HS-27A (cell line): Measurements from ENCODE around the gene PTGR2.
"Not testable (repeated sequence)": the region's sequence is repeated elsewhere in the genome, so short reads cannot be mapped to it uniquely, and the experiment has no call there.

Source experiments
- DNase-seq: peaks from one replicate; pipeline ENCODE4 v3.0.0-alpha.2; 2012; ENCODE audit warnings: low read depth, missing footprints

Gene PTGR2

DNA sequence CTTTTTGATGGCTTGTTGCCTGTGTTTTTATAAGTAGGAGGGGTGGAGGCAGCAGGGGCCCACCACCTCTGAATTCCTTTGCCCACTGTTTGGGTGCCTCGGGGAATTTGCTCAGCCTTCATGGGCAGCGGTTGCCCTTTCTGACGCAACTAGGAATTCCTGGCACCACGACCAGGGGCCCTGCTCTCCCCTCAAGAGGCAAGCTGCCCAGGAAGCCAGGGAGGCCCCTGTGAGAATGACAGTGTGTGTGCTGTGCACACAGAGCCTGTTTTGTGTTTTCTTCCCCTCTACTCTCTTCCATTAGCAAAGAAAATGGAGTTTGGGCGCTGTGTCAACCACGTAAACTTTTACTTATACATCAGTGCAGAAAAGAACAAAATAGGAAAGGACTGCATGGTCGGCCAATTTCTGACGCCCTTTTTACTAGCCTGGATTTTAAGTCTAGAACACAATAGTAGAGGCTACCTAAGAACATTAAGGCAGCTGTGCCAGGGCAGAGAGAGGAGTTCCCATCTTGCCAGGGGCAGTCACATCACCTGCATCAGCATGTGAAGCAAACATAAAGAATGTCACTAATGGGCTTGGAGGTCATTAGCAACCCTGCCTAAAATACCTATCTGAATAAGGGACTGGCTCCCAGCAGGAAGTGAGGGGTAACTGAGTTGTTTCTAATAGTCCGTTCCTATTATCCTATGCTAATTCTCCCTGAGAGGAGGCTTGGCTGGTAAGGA is 17.9 kb upstream of the PTGR2 start:
- no peak for DNase-seq

DNA sequence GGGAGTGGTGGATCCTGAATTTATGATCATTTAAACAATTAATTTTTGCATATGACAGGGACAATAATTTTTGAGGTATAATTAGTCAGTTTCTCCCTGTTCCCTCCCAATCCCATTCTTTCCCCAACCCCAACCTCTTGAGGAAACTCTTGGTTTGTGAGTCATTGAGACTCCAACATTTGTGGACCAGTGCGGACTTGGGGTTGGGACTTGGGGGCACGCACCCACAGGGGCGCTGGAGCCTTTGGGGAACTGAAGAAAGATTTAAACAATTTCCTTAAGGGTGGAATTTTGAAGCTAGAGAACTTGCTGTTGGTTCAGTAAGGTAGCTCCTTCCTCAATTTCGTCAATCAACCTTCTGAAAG is 17.4 kb upstream of the PTGR2 start:
- no peak for DNase-seq

DNA sequence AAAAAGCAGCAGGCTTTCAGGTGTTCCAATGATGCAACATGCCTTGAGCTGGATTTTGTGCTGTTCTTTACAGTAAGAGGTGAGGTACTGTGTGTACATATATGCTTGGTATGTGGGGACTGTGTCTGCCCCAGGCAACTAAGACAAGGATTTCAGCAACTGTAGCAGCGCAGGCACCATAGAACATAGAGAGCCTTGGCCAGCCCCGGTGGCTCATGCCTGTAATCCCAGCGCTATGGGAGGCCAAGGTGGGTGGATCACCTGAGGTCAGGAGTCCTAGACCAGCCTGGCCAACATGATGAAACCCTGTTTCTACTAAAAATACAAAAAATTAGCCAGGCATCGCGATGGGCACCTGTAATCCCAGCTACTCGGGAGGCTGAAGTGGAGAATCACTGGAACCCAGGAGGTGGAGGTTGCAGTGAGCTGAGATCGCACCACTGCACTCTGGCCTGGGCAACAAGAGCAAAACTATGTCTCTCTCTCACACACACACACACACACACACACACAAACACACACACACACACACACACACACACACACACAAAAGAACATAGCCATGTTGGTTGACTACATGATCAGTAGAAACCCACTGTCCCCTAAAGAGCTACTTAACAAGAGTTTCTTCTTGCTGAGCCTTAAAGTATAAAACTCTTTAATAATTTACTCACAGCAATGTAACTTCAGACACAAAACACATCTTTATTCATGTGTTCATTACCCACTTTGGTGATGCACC is 13.2 kb upstream of the PTGR2 start:
- DNase-seq: not testable (repeated sequence)

DNA sequence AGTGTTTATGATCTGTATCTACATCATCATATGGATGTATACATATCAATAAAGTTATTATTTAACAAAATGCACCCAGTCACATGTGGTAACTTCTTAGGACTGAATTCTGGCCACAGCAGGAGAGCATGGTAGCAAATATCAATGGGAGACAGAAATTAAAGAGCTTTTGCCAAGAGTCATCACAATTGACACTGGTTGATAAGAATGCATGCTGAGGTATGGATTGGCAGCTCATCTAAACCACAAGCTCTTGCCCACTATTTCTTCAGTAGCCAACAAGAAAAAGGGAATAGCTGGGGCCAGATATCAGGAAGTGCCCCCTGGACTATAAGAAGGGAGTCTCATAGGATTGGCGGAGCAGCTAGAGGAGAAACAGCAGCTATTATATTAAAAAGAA is 9.4 kb upstream of the PTGR2 start:
- no peak for DNase-seq

DNA sequence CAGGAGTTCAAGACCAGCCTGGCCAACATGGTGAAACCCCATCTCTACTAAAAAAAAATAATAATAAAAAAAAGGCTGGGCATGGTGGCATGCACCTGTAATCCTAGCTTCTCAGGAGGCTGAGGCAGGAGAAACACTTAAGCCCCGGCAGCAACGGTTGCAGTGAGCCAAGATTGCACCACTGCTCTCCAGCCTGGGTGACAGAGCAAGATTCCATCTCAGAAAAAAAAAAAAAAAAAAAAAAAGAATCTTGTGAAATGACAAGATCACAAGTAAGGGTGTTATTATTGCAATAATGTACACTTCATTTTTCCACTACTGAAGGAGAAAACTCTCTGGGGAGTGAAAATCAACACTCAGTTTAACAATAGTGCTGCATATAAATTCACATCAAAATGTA is 8.8 kb upstream of the PTGR2 start:
- DNase-seq: no peak

DNA sequence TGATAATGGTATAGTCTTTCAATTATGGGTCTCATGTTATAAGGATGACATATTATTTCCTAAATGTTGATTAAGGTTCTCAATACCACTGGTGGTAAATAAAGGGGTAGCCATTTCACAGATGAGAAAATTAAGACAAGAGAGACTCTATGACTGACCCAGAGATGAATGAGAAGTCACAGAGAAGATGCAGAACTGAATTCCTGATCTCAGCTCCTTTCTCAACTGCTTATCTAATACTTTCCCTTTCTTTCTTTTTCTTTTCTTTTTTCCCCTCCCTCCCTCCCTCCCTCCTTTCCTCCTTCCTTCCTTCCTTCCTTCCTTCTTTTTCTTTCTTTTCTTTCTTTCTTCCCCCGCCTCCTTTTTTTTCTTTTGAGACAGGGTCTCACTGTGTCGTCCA is 8.3 kb upstream of the PTGR2 start:
- DNase-seq: no peak

DNA sequence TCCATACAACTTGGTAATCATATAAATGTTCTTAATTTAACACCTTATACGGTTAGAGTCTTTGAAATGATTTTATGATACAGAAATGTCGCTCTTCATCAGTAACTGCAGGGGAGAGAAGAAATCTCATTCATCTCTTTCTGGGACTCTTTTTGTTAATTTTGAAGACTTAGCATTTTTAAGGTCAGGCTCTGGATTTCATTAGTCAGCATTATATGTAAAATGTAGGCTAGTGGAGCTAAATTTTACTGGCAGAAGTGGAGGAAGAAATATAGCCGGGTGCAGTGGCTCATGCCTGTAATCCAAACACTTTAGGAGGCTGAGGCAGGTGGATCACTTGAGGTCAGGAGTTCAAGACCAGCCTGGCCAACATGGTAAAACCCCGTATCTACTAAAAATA is 4.7 kb upstream of the PTGR2 start:
- DNase-seq: no peak

DNA sequence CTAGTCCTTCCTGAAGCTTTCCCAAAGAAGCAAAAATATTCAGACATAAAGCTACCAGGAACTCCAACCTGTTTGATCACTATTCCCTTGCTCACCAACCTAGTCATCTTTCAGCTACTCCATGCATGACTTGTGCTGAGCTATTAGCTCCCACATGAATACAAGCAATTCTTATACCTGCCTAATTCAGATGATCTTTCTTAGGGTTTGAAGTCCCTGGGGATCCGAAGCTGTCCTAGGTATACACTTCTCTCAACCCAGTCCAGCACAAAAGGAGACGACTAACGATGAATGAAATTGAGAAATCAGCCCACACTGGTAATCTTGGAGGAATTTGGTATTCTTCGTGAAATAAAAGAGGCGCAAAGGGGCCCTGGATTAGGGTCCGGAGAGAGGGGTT is 631 bp upstream of the PTGR2 start:
- no peak for DNase-seq

DNA sequence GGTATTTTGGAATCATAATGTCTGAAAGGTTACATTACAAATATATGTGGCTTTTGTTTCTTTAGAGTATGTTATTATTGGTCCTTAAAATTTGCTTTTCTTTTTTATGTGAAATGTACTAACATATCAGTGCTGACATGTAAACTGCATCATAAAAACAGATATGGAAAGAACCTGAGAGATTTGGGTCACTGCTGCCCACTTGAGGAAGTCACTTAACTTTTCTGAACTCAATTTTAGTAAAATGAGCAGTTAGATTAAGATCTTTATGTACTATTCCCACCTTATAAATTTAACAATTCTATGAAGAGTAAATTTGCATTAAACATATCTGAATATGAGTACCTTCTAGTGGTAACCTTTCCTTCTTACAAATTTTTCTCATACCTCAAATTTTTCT is 7.5 kb downstream of the PTGR2 start:
- no peak for DNase-seq

DNA sequence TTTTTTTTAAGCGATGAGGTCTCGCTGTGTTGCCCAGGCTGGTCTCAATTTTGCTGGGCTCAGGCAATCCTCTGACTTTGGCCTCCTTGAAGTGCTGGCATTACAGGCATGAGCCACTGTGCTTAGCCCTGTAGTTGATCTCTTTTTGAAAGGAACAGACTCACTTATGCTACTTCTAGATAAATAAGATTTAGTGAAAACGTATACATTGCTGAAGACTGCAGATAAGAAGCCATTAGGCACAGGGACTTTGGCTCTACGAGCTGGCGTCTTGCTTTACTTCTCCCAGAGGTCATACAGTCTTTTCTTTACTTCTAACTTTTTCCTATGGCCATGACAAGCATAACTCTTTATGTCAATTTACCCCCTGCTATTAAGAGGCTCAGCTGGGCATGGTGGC is 9.4 kb downstream of the PTGR2 start:
- DNase-seq: no peak

DNA sequence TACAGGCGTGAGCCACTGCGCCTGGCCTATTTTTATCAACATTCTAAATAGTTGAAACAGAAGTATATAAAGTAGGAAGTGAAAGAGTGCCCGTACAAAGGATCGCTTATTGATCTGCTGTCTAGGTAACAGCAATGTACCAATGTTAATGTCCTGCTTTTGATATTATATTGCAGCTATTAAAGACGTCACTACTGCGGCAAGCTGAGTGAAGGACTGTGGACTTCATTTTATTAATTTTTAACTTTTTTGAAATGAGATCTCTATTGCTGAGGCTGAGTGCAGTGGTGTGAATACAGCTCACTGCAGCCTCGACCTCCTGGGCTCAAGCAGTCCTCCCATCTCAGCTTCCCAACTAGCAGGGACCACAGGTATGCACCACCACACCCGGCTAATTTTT is 10.8 kb downstream of the PTGR2 start:
- DNase-seq: no peak

DNA sequence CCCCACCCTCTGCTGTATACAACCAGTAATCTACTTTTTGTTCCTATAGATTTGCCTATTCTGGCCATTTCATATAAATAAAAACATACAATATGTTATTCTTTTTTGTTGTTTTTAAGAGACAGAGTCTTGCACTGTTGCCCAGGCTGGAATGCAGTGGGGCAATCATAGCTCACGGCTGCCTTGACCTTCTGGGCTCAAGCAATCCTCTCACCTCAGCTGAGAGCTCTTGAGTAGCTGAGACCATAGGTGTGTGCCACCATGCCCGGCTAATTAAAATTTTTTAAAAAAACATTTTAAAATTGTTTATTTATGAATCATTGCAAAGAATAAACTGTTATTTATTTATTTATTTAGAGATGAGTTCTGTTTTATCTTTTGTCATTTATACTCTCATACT is 11.6 kb downstream of the PTGR2 start:
- DNase-seq: no peak

DNA sequence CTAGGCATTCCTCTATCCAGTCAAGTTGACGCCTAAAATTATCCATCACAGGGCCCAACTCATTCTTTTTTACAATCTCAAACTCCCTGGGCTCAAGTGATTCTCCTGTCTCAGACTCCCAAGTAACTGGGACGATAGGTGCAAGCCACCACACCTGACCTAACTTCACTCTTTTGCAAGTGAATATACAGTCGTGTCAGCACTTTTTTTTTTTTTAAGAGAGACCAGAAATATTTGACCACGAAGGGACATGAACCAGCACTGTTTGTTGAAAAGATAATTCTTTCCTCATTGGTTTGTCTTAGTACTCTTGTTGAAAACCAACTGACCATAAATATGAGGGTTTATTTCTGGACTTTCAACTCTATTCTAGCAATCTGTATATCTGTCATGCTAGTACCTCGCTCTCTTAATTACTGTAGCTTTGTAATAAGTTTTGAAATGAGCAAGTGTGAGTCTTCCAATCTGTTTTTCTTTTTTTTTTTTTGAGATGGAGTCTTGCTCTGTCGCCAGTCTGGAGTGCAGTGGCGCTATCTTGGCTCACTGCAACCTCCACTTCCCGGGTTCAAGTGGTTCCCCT is 14.0 kb downstream of the PTGR2 start:
- no peak for DNase-seq

DNA sequence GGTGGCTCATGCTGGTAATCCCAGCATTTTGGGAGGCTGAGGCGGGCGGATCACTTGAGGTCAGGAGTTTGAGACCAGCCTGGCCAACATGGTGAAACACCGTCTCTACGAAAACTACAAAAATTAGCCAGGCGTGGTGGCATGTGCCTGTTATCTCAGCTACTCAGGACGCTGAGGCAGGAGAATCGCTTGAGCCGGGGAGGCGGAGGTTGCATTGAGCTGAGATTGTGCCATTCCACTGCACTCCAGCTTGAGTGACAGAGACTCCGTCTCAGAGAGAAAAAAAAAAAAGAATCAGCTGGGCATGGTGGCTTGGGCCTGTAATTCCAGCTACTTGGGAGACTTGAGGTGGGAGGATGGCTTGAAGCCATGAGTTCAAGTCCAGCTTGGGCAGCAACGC is 18.1 kb downstream of the PTGR2 start:
- DNase-seq: not testable (repeated sequence)

DNA sequence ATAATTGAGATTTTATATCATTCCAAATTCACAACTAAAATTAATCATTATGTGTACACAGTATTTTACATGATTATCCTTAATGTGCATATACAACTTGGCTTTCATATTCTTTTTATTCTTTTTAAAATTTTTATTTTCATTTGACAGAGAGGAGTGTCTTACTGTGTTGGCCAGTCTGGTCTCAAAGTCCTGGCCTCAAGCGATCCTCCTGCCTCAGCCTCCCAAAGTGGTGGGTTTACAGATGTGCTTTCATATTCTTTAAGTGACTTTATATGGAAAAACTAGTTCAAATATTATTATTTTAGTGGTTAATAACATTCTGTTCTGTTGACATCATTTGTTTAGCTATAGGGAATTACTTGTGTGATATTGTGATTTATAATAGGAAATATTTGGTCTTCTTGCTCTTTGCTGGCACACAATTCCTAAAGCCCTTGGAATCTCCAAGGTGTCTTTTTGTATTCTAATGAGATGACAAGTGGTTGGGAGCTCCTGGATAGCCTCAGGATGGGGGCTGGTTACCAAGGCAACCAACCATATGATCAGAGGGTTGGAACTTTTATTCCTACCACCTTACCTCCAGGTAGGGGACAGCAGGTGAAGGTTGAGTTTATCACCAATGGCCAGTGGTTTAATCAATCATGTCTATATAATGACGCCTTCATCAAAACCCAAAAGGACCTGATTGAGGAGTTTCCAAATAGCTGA is 19.0 kb downstream of the PTGR2 start:
- no peak for DNase-seq

DNA sequence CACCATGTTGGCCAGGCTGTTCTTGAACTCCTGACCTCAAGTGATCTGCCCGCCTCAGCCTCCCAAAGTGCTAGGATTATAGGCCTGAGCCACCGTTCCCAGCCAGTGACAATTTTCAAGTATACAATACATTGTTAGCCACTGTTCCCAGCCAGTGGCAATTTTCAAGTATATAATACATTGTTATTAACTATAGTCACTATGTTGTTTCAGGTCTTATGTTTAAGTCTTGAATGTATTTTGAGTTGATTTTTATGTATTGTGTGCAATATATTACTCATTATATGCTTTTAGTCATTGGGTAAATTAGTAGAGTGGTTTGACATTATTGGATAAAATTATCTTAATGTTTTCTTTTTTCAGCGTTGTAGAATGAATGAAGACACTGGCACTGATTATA is 22.0 kb downstream of the PTGR2 start:
- DNase-seq: no peak

DNA sequence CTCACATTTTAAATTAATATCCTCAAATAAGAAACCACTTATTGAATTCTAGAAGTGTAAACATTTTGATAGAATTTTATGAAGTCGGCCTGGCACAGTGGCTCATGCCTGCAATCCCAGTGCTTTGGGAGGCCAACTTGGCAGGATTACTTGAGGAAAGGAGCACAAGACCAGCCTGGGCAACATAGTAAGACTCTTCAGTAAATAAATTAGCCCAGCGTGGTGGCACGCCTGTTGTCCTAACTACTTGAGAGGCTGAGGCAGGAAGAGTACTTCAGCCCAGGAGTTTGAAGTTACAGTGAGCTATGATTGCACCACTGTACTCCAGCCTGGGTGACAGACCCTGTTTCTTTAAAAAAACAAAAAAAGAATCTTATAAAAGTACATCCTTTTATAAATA is 26.2 kb downstream of the PTGR2 start:
- no peak for DNase-seq

DNA sequence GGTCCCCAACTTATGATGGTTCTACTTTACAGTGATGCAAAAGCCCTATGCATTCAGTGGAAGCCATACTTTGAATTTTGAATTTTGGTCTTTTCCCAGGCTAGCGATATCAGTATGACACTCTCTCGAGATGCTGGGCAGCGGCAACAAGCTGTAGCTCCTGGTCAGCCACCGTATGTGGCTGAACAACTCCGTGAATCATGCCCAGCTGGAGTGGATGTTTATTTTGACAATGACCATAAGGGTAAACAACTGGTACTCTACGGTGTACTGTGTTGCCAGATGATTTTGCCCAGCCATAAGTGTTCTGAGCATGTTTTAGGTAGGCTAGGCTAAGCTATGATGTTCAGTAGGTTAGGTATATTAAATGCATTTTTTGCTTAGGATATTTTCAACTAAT is 26.8 kb downstream of the PTGR2 start:
- no peak for DNase-seq

DNA sequence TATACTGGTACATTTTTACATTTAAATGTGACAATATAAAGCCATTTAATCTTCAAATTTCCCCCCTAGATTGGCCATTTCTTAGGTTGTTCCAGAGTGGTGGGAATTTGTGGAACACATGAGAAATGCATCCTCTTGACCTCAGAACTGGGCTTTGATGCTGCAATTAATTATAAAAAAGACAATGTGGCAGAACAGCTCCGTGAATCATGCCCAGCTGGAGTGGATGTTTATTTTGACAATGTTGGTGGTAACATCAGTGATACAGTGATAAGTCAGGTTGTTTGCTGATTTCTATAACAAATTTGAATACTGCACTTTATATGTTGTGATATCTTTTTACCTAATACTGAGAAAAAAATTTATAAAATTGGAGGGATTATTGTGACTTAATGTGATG is 27.4 kb downstream of the PTGR2 start:
- DNase-seq: no peak

DNA sequence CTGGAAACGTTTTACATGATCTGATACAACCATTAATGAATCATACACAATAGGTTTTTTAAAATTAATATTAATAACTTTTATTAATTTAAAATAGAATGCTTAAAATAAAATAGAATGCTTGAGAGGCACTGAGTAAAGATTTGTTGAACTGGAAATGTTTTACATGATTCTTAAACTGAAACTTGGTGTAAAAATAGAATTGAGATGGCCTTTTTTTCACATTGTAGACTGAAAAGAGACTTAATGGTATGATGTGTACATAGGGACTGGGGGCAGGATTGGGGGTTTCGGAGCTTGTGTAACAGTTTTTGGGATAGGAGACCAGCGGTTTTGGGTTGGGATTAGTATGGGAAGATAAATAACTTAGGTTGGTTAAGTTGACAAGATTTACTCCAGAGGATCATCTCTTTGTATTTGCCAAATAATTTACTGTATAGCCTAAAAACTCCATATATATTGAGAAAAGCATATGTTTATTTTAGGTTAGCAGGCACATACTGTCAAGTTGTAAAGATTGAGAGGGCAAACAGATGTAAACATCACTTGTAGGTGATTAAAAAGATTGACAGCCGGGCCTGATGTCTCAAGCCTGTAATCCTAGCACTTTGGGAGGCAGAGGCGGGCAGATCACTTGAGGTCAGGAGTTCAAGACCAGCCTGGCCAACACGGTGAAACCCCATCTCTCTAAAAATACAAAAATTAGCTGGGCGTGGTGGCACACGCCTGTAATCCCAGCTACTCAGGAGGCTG is 33.0 kb downstream of the PTGR2 start:
- DNase-seq: no peak

DNA sequence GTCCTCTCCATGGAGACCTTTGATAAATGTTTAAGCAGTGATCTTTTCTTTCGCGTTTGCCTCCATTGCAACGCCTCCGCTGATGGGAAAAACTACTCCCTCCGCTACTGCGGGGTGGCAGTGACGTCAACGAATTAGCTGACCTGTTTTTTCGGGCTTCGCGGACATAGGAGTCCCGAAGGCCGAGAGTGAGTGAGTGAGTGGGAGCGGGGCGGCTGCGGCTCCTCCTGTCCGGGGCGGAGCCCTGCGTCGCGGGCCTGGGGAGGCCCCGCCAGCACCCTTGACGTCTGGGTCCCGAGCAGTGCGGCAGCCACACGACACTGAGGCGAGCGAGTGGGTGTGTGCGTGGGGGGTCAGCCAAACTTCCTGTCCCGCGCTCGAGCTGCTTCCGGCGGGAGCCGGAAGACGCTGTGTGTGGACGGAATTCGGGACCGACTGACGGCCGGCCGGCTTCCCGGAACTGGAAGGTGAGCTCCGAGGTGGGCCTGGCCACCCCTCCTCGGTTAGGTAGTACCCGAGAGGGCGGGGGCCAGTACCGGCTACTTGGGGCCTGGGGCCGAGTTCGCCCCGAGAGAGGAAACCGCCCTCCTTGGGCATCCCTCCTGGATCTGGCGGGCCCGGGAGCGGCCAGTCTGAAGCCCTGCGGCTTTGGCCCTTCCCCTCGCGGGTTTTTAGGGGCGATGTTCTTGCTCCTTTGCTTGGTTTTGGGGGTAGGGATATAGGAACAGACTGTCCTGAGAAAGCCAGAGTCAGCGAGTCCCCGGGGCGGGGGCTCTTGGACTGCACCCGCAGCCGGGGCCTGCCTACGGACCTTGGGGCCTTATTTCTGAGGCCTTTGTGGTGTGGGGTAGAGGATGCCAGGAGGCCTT is 35.1 kb downstream of the PTGR2 start, which contains the start of gene ZNF410:
ZNF410 (plus strand) TSS at position 411 of the 869 bp plus-strand sequence. CDS start 5,317 bp downstream, outside the sequence.
- peak; percentile 86 for DNase-seq
